ENCODE results near the gene RHCE. TPM values are rescaled to one million over a fixed set of nuclear protein-coding genes. Genes with fewer than 3 reads are reported as not detected.
"Not testable (repeated sequence)": the region's sequence is repeated elsewhere in the genome, so short reads cannot be mapped to it uniquely, and the experiment has no call there.

Gene RHCE
- total RNA-seq, result 2.1 and 2.2 TPM in 2 replicates
- polyA plus RNA-seq (2012), result 1.9 TPM

GRCh38 chr1:25420715-25421114 is at the start of gene RHCE:
RHCE (minus strand) TSS chr1:25420825; CDS start chr1:25420786, 39 bp downstream.
- DNase-seq (ENCODE audit: low read depth), result not testable (repeated sequence)

- DNase-seq (ENCODE audit: low read depth), result no peak
These were observed 48.6 kb upstream of the RHCE start for GRCh38 chr1:25469177-25469576.

DNA sequence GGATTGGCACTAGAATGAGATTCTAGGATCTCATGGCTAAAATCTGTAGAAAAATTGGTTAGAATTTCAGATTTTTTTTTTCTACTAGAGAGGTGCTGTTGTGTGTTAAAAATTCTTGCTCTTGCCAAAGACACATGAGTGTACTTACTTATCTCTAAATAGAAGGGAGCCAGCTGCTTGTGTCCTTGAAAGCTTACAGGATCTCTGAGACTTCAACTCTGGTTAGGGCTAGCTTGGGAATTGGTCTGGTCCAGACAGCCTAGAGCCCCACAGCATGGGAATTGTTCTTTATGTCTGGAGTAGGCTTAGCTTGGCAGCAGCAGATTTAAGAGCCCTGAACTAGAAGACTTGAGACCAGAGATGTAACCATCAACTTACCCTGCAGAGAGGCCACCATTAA is 47.4 kb upstream of the RHCE start:
- peak; percentile 72 for DNase-seq (ENCODE audit: low read depth)

GRCh38 chr1:25467616-25468015 is 47.0 kb upstream of the RHCE start:
- DNase-seq (ENCODE audit: low read depth), result no peak

GRCh38 chr1:25467193-25467592 is 46.6 kb upstream of the RHCE start:
- DNase-seq (ENCODE audit: low read depth), result no peak

- no peak for DNase-seq (ENCODE audit: low read depth)
These were observed 42.1 kb upstream of the RHCE start for GRCh38 chr1:25462732-25463131.

DNA sequence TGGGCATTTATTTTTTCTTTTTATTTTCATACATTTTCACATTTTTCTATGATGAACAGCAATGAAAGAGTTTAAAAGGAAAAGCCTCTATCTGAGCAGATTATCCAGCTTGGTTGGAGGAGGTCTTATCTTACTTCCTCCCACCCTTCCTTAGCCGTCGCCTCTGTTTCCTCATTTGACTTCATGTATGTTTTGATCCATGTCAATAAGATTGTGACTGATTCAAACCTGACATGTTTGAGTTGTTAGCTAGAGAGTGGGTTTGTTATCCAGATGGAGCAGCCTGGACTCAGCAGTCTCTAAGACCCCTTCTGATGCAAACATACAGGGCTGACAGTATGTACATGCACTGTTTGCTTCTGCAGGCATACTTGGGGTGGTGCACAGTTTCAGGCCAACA is 41.2 kb upstream of the RHCE start:
- DNase-seq (ENCODE audit: low read depth), result no peak

DNA sequence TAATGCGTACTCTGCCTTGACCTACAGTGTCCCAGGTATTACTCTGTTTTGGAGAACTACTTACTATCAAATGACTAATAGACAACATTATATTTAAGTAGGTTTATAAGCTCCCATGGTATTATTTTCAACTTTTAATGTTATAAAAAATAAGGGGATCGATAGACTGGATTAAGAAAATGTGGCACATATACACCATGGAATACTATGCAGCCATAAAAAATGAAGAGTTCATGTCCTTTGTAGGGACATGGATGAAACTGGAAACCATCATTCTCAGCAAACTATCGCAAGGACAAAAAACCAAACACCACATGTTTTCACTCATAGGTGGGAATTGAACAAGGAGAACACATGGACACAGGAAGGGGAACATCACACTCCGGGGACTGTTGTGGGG is 40.2 kb upstream of the RHCE start:
- DNase-seq (ENCODE audit: low read depth), result not testable (repeated sequence)

DNA sequence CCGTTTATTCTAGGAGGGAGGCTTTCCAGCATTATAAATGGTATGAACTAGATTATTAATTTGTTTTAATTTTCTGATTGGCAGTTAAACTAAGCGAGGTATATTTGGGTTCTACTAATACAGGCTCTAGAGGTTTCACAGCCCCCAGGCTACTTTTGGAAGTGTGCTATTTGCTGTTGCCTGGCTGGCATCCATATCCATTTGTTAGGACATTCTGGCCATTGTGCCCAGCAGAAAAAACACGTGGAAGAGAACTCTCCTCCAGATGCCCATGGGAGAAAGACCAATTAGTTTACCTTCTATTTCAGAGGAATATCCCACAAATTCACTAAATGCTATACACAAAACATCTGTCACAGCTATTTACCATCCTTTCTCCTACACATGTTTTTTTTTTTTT is 39.4 kb upstream of the RHCE start:
- DNase-seq (ENCODE audit: low read depth), result no peak

GRCh38 chr1:25458541-25459298 is 38.1 kb upstream of the RHCE start:
- no peak for DNase-seq (ENCODE audit: low read depth)

GRCh38 chr1:25456502-25456901 is 35.9 kb upstream of the RHCE start:
- DNase-seq (ENCODE audit: low read depth), result no peak

GRCh38 chr1:25451908-25452307 is 31.3 kb upstream of the RHCE start:
- no peak for DNase-seq (ENCODE audit: low read depth)

GRCh38 chr1:25450891-25451290 is 30.3 kb upstream of the RHCE start:
- DNase-seq (ENCODE audit: low read depth), result no peak

- DNase-seq (ENCODE audit: low read depth), result peak; percentile 70
These were observed 26.9 kb upstream of the RHCE start for GRCh38 chr1:25447547-25447946.

DNA sequence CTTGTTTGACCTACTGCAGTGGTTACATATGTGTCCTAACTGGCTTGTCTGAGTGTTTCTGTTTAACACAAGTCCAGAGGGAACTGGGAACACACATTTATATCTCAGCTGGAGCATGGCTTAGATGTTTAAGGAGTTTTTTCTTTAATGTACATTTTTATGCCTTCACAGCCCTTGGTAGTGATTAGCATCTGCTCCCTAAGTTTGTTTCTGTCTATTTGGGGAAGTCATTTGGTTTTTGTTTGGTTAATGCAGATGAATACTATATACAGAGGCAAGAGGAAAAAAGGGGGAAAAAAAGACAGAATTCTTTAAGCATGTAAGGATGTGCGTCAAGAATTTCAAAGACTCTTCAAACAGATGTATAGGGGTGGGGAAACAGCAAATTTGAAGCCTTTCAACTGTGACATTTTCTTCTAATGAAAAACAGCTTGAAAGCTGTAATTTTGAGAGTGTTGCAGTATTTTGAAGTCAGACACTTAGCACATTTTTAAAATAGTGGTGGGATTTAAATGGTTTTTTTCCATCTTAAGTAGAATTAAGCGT is 25.4 kb upstream of the RHCE start:
- no peak for DNase-seq (ENCODE audit: low read depth)

DNA sequence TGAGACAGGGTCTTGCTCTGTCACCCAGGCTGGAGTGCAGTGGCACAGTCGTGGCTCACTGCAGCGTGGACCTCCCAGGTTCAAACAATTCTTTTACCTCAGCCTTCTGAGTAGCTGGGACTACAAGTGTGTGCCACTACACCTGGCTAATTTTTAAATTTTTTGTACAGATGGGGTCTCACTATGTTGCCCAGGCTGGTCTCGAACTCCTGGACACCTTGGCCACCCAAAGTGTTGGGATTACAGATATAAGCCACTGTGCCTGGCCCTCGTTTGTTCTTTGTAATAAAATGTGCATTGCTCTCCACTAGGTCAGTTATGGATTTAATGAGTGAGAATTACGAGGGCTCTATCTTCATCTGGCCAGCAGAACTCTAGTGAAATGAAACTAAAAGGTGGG is 24.0 kb upstream of the RHCE start:
- DNase-seq (ENCODE audit: low read depth), result not testable (repeated sequence)

DNA sequence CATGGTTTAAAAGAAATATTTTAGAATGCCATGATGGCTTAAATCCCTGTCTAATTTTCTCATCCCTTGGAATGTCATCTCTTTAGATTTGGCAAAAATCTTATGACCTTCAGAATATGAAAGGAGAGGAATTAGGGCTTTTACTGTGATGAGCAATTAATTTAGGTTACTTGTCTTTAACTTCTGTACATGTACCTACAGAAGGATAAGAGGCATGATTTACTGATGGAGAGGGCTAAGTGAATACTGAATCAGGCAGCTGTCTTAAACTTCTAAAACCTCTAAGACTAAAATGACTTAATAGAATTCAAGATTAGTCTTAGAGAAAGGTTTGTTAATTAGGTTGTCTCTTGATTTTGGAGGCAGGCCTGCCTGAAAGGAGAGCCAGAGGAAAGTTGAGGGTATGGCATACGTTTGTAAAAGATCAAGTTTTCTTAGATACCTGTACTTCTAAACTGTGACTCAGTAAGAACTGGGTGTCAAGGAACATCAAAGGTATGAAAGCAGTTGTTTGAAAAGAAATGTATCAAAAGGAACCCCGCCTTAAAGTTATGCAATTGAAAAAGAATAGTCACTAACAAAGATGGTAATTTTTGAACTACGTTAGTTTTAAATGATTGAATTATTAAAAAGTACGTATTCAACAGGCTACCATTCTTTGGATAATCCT is 22.5 kb upstream of the RHCE start:
- no peak for DNase-seq (ENCODE audit: low read depth)

DNA sequence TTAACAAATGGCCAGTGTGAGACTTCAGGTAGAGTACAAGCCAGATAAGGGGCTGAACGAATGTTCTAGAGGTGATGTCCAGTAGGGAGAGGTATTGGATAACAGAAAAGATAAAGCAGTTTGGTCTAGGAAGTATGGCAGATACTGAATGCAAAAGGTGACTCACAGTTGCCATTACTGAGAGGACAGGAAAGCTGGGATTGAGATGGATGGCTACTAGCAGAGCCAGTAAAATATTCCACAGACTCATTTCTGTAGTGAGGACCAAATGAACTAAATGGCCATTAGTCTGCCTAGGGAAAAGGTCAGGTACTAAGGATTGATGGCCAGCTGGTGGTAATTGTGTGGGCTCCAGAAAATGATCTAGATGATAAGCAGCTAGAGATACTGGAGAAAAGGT is 21.6 kb upstream of the RHCE start:
- DNase-seq (ENCODE audit: low read depth), result no peak

GRCh38 chr1:25439287-25439686 is 18.7 kb upstream of the RHCE start:
- no peak for DNase-seq (ENCODE audit: low read depth)

- DNase-seq (ENCODE audit: low read depth), result no peak
These were observed 17.0 kb upstream of the RHCE start for GRCh38 chr1:25437672-25438071.

GRCh38 chr1:25435397-25436108 is 14.9 kb upstream of the RHCE start:
- DNase-seq (ENCODE audit: low read depth), result no peak

Data from myocyte (in vitro differentiated cells).